ENCODE measurements around the gene NAA35.

Gene NAA35

DNA sequence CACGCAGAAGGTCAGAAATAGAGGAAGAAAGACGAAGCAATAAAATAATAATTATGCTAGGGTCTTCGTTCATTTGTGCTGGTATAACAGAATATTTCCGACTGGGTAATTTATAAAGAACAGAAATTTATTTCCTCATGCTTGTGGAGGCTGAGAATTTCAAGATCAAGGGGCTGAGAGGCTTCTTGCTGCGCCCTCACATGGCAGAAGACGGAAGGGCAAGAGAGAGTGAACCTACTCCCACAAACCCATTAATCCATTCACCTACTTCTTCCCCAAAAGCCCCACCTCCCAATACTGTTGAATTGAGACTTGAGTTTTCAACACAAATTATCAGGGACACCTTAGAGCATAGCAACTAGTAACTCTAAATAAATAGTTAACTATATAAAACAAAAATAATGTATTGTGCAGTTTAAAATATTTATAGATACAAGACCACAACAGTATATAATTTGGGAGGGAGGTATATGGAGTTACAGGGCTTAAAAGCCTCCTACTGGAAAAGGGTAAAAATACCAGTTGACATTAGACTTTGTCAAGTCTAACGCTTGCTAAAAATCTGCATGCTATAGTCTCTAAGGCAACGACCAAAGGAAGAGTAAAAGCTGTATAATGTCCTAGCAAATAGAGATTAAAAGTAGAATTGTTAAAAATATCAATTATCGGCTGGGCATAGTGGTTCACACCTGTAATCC is 40.3 kb upstream of the NAA35 start:
- no peak overlapping the region for H3K4me3 ChIP-seq (ENCODE audit: low read depth, low read length)
- TF ChIP-seq, protein P1, sequence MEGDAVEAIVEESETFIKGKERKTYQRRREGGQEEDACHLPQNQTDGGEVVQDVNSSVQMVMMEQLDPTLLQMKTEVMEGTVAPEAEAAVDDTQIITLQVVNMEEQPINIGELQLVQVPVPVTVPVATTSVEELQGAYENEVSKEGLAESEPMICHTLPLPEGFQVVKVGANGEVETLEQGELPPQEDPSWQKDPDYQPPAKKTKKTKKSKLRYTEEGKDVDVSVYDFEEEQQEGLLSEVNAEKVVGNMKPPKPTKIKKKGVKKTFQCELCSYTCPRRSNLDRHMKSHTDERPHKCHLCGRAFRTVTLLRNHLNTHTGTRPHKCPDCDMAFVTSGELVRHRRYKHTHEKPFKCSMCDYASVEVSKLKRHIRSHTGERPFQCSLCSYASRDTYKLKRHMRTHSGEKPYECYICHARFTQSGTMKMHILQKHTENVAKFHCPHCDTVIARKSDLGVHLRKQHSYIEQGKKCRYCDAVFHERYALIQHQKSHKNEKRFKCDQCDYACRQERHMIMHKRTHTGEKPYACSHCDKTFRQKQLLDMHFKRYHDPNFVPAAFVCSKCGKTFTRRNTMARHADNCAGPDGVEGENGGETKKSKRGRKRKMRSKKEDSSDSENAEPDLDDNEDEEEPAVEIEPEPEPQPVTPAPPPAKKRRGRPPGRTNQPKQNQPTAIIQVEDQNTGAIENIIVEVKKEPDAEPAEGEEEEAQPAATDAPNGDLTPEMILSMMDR (IDR thresholded peaks at IDR 0.05; ENCODE audit: low read depth, low read length): peak; percentile 72
- peak; percentile 29 for DNase-seq (ENCODE audit: low read depth, low spot score)
- in situ Hi-C loops (cut with HindIII; ENCODE audit: low sequenced_read_pairs): no loop called here

DNA sequence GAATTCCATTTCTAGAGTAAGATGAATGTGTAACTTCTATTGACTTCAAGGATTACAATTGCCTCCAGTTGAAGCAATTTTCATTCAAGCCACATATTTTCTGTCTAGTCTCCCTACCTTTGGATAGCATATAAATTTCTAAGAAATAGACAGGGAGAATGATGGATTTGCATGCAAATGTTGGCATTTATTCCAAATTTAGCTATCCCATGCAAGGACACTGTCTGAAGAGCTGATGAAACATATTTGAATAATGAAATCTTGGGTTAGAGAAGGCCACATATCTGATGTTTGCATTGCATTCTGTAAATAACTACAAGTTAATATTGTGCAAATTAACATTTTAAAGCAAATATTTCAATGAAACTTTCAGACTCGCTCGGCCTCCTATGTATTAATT is 36.0 kb upstream of the NAA35 start:
- no peak for DNase-seq (ENCODE audit: low read depth, low spot score)
- in situ Hi-C loops (cut with HindIII; ENCODE audit: low sequenced_read_pairs): no loop called here
- TF ChIP-seq, protein P1 (IDR thresholded peaks at IDR 0.05; ENCODE audit: low read depth, low read length): no peak
- no peak overlapping the region for H3K4me3 ChIP-seq (ENCODE audit: low read depth, low read length)

DNA sequence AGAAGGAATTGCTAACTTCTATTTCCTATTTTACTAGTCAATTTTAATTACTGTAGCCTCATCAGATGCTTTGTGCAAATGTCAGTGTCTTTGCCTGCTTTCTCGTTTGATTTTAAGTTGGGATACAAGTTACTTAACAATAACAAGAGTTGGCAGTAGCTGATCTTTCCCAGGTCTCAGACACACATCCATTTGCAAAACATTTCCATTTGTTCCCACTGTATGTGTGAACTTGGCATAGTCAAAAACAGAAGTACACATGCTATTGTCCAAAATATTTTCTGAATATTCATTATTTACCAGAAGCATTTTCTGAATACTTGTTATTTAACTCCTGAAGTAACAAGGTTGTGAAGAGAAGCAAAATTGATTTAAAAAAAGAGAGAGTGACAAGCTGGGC is 35.0 kb upstream of the NAA35 start:
- no peak for DNase-seq (ENCODE audit: low read depth, low spot score)
- in situ Hi-C loops (cut with HindIII; ENCODE audit: low sequenced_read_pairs): no loop called here
- H3K4me3 ChIP-seq (ENCODE audit: low read depth, low read length): no peak overlapping the region
- TF ChIP-seq, protein P1 (IDR thresholded peaks at IDR 0.05; ENCODE audit: low read depth, low read length): no peak

DNA sequence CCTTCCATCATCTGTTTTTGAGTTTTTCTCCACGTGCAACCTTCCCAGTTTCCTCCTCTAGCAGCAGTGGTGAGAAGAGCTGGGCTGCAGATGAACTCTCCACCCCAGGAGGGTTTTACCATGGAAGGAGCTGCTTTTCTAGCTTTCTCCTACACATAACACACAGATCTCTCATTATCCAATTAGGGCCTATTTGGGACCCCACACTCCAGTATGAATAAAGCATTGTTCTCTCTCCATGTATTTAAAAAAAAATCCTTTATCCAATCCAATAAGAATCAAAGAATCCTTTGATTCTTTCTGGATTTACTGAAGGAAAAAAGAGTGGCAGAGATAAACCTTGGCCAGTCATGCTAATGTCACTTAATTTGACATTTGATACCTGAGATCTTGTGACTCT is 31.6 kb upstream of the NAA35 start:
- TF ChIP-seq, protein P1 (IDR thresholded peaks at IDR 0.05; ENCODE audit: low read depth, low read length): no peak
- no peak overlapping the region for H3K4me3 ChIP-seq (ENCODE audit: low read depth, low read length)
- in situ Hi-C loops (cut with HindIII; ENCODE audit: low sequenced_read_pairs): no loop called here

DNA sequence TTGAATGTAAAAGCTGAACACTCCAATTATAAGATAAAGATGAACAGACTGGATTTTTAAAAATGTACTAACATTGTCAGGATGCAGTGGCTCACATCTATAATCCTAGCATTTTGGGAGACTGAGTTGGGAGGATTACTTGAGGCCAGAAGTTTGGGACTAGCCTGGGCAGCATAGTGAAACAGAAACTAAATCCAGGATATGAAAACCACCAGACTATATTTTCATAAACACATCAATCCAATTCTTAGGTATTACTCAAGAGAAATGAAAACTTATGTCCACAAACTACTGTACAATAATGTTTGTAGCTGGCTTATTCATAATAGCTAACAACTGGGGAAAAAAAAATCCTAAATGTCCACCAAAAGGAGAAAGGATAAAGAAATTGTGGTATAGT is 26.8 kb upstream of the NAA35 start:
- H3K4me3 ChIP-seq (ENCODE audit: low read depth, low read length): no peak overlapping the region
- DNase-seq (ENCODE audit: low read depth, low spot score): peak; percentile 1
- in situ Hi-C loops (cut with HindIII; ENCODE audit: low sequenced_read_pairs): no loop called here

More for the DNA sequence above, 31.6 kb upstream of the NAA35 start:
- DNase-seq (ENCODE audit: low read depth, low spot score): no peak

DNA sequence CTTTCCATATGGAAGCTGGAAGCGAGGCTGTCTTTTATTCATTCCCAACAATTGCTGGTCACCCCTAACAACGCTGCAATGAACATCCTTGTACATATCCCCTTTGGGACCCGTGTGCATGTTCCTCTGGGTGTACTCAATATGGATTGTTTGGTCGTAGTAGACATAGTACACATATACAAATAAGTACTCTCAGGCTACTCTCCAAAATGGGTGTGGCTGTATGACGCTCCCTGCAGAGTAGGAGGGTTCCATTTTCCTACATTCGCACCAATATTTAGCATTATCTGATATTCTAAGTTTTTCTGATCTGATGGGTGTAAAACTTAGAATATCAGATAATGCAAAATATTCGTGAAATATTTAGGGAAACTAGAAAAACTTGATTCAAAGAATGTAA is 23.2 kb upstream of the NAA35 start:
- in situ Hi-C loops (cut with HindIII; ENCODE audit: low sequenced_read_pairs): no loop called here
- TF ChIP-seq, protein P1 (IDR thresholded peaks at IDR 0.05; ENCODE audit: low read depth, low read length): no peak
- no peak for DNase-seq (ENCODE audit: low read depth, low spot score)
- H3K4me3 ChIP-seq (ENCODE audit: low read depth, low read length): no peak overlapping the region

More for the DNA sequence above, 26.8 kb upstream of the NAA35 start:
- TF ChIP-seq, protein P1 (IDR thresholded peaks at IDR 0.05; ENCODE audit: low read depth, low read length): no peak
